NB4 (cell line): ENCODE measurements around the gene CRYGD.
A peak's percentile ranks its signal among the peaks of the same experiment; 100 is the strongest.

ENCODE experiments used
- CTCF ChIP-seq: IDR thresholded peaks from one replicate; pipeline ENCODE4 v1.5.1; 2012; ENCODE audit warnings: low read depth, low read length
- MAX ChIP-seq: IDR thresholded peaks from 2 replicates; pipeline ENCODE4 v1.6.1; 2011; ENCODE audit warnings: low read depth, low read length
- POLR2A ChIP-seq: IDR thresholded peaks from 2 replicates; pipeline ENCODE4 v1.6.1; 2011; ENCODE audit warnings: mild to moderate bottlenecking; ENCODE audit not compliant: insufficient read length; ENCODE audit errors: extremely low read depth

- TF ChIP-seq POLR2A (no peak), CTCF (no peak), MAX (peak; percentile 42; the same call in 1 of the 2 replicates)
Measured at GRCh38 chr2:208134928-208135586, 10.7 kb upstream of the CRYGD start.
